Large intestine (tissue), 3 donors: ENCODE results near the gene RNPEP. TPM values are rescaled to one million over a fixed set of nuclear protein-coding genes. Genes with fewer than 3 reads are reported as not detected.

Experiments
- DNase-seq, 2 donors: peaks; one replicate each; pipeline versions ENCODE4 v3.0.0 to v3.0.0-alpha.2; 2013
- H3K27ac ChIP-seq: one replicate; pipeline ENCODE4 v1.5.1; 2013; ENCODE audit warnings: low read length
- H3K27me3 ChIP-seq: 2 replicates; pipeline ENCODE4 v1.6.1; 2013; ENCODE audit warnings: low read length; ENCODE audit not compliant: control insufficient read depth, insufficient read depth
- H3K36me3 ChIP-seq: 2 replicates; pipeline ENCODE4 v1.6.1; 2013; ENCODE audit warnings: low read length; ENCODE audit not compliant: control insufficient read depth, insufficient read depth
- H3K4me1 ChIP-seq: one replicate; pipeline ENCODE4 v1.6.1; 2013; ENCODE audit warnings: low read length; ENCODE audit not compliant: control insufficient read depth, insufficient read depth
- H3K4me3 ChIP-seq: one replicate; pipeline ENCODE4 v1.5.1; 2013; ENCODE audit warnings: low read length
- H3K9me3 ChIP-seq: one replicate; pipeline ENCODE4 v1.6.1; 2013; ENCODE audit warnings: mild to moderate bottlenecking, low read depth, low read length, moderate library complexity; ENCODE audit not compliant: control insufficient read depth
- WGBS: methylation state at CpG from one replicate; pipeline ENCODE4 v1.1.5; 2013; ENCODE audit warnings: low lambda C conversion rate; ENCODE audit not compliant: insufficient coverage; 5-methylcytosine and 5-hydroxymethylcytosine counted together
- polyA plus RNA-seq: library from polyadenylated mRNA; unstranded; fragments of 120-200 nt; gene quantifications from one replicate; pipeline ENCODE4 v1.2.1, GENCODE V29; 2013

The RNPEP gene
- polyA plus RNA-seq, 1 donor = 55.9 TPM

DNA sequence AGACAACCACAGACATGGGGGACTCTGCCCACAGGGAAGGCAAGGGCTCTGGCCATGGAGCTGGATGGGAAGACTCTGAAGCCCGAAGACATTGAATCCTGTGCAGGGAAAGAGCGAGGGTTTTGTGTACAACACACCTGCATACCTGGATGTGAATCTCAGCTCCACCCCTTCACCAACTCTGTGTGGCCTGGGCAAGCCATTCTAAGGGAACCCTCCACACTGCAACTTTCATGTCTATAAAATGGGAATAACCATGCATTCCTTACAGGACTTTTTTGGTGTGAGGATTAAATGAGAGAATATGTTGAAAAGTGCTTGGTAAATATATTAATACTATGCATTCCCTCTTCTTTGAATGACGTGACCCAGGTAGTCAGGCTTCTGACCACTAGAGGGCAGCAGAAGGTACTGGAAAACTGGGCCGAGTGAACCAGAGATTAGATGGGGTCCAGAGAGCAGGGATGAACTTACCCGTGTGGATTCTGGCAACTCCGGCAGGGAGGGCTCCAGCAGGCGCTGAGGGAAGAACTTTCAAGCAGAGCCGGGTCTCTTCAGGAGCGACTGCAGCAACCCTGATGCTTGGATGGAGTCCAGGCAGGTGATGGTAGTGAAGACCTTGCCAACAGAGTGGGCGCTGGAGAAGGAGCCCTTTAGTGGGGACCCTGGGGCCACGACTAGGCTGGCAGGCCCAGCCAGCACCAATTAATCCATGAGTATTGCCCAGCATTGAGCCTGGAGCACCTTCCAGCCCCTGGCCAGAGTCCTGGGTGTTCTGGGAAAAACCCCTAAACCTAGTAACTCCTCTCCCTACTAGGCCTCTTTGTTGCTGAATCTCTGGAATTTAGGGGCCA lies 27.1 kb downstream of the RNPEP start:
- Histone ChIP-seq H3K27ac (peak overlapping the region; percentile 99), H3K4me3 (peak overlapping the region; percentile 45), H3K36me3 (peaks cover 45% of the 10 kb centered on the region), H3K9me3 (no peaks in the 10 kb centered on the region), H3K4me1 (peaks cover 41% of the 10 kb centered on the region), H3K27me3 (no peaks in the 10 kb centered on the region)
- WGBS = no CpG with 5 or more reads among the region's 11 CpGs
- DNase-seq = peak; percentile 85 to 92

DNA sequence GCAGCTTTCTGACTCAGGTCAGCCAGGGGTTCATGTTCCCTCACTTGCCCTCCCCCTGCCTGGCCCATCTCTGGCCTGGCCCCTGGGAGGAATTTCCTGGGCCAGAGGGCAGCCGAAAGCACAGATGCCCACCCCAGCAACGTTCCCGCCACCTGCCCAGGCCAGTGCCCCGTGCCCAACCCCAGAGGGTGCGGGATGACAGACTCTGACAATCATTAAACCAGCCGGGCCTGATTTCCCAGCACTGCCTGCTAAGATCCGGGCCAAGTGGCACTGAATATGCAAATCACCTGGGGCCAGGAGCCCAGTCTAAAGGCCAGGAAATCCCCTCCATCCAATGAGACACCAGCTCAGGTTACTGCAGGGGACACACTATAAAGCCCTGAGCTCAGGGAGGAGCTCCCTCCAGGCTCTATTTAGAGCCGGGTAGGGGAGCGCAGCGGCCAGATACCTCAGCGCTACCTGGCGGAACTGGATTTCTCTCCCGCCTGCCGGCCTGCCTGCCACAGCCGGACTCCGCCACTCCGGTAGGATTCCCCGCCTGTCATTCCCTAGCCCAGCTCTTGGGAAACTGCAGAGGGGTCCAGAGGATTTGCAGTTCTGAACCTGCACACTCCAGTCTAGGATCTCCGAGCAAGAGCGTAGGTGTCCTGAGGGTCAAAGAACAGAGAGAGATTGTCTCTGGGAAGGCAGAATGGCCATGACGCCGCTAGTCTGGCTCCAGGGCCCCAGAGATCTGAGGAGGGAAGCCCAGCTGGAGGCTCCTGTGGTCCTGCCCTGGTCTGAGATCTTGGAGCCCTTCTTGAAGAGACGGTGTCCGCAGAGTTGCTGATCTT lies 27.9 kb downstream of the RNPEP start, which contains the start of gene ELF3:
ELF3 (plus strand) TSS at position 408 of the 836 bp plus-strand sequence. CDS start 550 bp downstream, outside the sequence.
- H3K4me1 ChIP-seq = peaks cover 40% of the 10 kb centered on the region
- H3K27me3 ChIP-seq = no peaks in the 10 kb centered on the region
- peak within 1 kb of the TSS; percentile 68 for H3K4me3 ChIP-seq
- peak within 1 kb of the TSS; percentile 99 for H3K27ac ChIP-seq
- WGBS = no CpG with 5 or more reads among the region's 24 CpGs
- peaks cover 44% of the 10 kb centered on the region for H3K36me3 ChIP-seq
- peak; percentile 98 to 99 for DNase-seq
- no peaks in the 10 kb centered on the region for H3K9me3 ChIP-seq

DNA sequence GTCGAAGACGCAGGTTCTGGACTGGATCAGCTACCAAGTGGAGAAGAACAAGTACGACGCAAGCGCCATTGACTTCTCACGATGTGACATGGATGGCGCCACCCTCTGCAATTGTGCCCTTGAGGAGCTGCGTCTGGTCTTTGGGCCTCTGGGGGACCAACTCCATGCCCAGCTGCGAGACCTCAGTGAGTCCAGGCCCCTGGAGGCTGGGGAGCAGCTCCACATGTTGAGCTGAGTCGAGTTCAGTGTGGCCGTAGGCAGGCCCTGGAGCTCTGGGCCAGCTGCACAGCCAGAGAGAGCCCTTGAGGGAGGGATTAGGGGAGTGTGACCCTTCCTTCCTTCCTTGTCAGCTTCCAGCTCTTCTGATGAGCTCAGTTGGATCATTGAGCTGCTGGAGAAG lies 29.5 kb downstream of the RNPEP start:
- H3K9me3 ChIP-seq = no peaks in the 10 kb centered on the region
- no peaks in the 10 kb centered on the region for H3K27me3 ChIP-seq
- peaks cover 50% of the 10 kb centered on the region for H3K36me3 ChIP-seq
- H3K27ac ChIP-seq = peak overlapping the region; percentile 93
- no CpG with 5 or more reads among the region's 11 CpGs for WGBS
- H3K4me1 ChIP-seq = peaks cover 31% of the 10 kb centered on the region
- DNase-seq = peak in 1 of 2 donors; percentile 51
- peak overlapping the region; percentile 68 for H3K4me3 ChIP-seq

DNA sequence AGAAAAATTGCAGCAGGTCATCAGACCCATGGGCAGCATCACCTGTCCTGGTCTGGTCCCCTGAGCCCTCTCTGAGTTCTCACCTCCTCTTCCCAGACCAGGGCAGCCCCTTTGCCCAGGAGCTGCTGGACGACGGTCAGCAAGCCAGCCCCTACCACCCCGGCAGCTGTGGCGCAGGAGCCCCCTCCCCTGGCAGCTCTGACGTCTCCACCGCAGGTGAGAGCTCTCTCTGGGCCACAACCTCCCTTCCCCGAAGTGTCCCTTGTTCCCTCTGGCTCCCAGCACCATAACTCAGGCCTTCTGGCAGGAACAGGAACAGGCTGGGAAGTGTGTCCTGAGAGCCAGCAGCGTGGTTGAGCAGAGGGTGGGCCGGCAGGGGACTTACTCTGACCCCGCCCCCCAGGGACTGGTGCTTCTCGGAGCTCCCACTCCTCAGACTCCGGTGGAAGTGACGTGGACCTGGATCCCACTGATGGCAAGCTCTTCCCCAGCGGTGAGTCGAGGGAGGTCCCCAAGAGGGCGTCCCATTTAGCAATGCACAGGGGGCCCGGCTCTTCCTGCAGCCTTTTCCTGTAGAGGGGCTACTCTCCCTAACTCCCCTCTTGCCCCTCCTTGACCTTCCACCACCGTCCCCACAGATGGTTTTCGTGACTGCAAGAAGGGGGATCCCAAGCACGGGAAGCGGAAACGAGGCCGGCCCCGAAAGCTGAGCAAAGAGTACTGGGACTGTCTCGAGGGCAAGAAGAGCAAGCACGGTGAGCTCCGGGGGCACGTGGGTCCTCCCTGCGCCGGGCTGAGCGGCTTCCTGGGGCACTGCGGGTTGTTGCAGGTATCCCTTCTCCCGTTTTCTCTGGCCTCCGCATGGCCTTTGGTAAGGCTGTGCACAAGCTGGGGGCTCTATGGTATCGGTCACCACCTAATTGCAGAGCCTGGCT lies 30.4 kb downstream of the RNPEP start:
- Histone ChIP-seq H3K36me3 (peaks cover 49% of the 10 kb centered on the region), H3K4me1 (peaks cover 28% of the 10 kb centered on the region), H3K4me3 (peak overlapping the region; percentile 68), H3K27ac (peak overlapping the region; percentile 93), H3K9me3 (no peaks in the 10 kb centered on the region), H3K27me3 (no peaks in the 10 kb centered on the region)
- WGBS = no CpG with 5 or more reads among the region's 35 CpGs
- DNase-seq = peak in 1 of 2 donors; percentile 58

DNA sequence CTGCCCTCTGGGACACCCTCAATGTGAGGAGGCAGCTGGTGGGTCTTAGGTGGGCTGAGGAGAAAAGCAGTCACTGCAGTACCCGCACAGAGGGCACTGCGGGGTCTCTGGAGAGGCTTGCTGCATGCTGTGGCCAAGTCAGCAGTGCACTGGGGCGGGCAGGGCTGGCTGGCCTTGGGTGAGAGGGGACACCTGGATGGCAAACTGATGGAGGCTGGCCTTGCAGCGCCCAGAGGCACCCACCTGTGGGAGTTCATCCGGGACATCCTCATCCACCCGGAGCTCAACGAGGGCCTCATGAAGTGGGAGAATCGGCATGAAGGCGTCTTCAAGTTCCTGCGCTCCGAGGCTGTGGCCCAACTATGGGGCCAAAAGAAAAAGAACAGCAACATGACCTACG lies 31.2 kb downstream of the RNPEP start:
- Histone ChIP-seq H3K27ac (peak overlapping the region; percentile 93), H3K4me1 (peaks cover 30% of the 10 kb centered on the region), H3K4me3 (peak overlapping the region; percentile 68), H3K27me3 (no peaks in the 10 kb centered on the region), H3K9me3 (no peaks in the 10 kb centered on the region), H3K36me3 (peaks cover 49% of the 10 kb centered on the region)
- no CpG with 5 or more reads among the region's 12 CpGs for WGBS
- peak in 1 of 2 donors; percentile 57 for DNase-seq

DNA sequence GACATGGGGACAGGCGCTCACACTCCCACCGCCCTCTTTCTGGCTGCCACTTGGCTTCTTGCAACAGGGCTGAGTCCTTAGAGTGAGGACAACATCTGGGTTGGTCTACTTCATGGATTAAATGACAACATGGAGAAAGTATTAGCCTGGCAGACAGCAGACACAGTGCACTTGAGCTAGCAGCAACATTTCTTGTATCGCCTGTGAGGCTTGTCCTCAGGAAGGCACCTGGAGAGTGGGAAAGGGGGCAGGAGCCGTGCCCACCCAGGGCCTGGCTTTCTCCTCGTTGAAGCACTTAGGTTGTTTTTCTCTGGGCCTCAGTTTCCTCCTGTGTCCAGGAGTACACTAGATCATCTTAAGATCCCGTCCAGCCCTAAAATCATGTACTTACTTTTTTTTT lies 31.6 kb downstream of the RNPEP start:
- peaks cover 30% of the 10 kb centered on the region for H3K4me1 ChIP-seq
- WGBS = no CpG with 5 or more reads among the region's 6 CpGs
- DNase-seq = no peak
- no peaks in the 10 kb centered on the region for H3K9me3 ChIP-seq
- H3K27ac ChIP-seq = peak overlapping the region; percentile 93
- H3K27me3 ChIP-seq = no peaks in the 10 kb centered on the region
- peak overlapping the region; percentile 68 for H3K4me3 ChIP-seq
- peaks cover 49% of the 10 kb centered on the region for H3K36me3 ChIP-seq

DNA sequence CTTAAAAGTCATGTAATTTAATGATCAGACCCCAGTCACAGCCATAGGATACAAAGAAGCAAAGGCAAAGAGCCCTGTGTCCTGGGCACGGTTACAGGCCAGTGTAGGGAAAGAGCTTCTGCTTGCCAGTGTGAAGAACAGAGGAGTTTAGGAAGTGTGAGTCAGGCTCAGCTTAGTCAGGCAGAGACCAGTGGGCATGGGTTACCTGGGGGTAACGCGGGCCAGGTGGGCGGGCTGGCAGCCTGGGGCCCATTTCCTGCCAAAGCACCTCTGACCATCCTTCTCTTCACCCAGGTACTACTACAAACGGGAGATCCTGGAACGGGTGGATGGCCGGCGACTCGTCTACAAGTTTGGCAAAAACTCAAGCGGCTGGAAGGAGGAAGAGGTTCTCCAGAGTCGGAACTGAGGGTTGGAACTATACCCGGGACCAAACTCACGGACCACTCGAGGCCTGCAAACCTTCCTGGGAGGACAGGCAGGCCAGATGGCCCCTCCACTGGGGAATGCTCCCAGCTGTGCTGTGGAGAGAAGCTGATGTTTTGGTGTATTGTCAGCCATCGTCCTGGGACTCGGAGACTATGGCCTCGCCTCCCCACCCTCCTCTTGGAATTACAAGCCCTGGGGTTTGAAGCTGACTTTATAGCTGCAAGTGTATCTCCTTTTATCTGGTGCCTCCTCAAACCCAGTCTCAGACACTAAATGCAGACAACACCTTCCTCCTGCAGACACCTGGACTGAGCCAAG lies 32.6 kb downstream of the RNPEP start:
- Histone ChIP-seq H3K9me3 (no peaks in the 10 kb centered on the region), H3K36me3 (peaks cover 49% of the 10 kb centered on the region), H3K4me1 (peaks cover 28% of the 10 kb centered on the region), H3K27ac (peak overlapping the region; percentile 93), H3K27me3 (no peaks in the 10 kb centered on the region), H3K4me3 (peak overlapping the region; percentile 68)
- WGBS = no CpG with 5 or more reads among the region's 17 CpGs
- peak in 1 of 2 donors; percentile 64 for DNase-seq

DNA sequence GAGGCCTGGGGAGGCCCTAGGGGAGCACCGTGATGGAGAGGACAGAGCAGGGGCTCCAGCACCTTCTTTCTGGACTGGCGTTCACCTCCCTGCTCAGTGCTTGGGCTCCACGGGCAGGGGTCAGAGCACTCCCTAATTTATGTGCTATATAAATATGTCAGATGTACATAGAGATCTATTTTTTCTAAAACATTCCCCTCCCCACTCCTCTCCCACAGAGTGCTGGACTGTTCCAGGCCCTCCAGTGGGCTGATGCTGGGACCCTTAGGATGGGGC lies 33.2 kb downstream of the RNPEP start:
- Histone ChIP-seq H3K27ac (peak overlapping the region; percentile 93), H3K36me3 (peaks cover 49% of the 10 kb centered on the region), H3K4me1 (peaks cover 27% of the 10 kb centered on the region), H3K4me3 (peak overlapping the region; percentile 68), H3K9me3 (no peaks in the 10 kb centered on the region), H3K27me3 (no peaks in the 10 kb centered on the region)
- no CpG with 5 or more reads among the region's 3 CpGs for WGBS
- DNase-seq = no peak

DNA sequence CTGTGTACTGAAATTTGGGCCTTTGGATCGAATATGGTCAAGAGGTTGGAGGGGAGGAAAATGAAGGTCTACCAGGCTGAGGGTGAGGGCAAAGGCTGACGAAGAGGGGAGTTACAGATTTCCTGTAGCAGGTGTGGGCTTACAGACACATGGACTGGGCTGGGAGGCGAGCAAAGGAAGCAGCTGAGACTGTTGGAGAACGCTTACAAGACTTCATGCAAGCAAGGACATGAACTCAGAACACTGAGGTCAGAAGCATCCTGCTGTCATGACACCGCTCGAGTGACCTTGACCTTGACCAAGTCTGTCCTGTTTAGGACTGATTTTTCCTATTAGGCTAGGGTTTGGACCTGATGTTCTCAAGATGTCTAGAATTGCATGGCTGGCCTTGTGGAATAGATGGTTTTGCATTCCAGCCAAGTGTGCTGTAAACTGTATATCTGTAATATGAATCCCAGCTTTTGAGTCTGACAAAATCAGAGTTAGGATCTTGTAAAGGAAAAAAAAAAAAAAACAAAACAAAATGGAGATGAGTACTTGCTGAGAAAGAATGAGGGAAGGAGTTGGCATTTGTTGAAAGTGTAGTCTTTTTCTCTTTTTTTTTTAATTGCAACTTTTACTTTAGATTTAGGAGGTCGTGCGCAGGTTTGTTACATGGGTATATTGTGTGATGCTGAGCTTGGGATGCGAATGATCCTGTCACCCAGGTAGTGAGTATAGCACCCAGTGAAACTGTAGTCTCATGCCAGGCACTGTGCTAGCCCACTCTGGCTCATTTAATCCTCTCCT lies 33.8 kb downstream of the RNPEP start:
- H3K4me1 ChIP-seq = peaks cover 27% of the 10 kb centered on the region
- peak overlapping the region; percentile 68 for H3K4me3 ChIP-seq
- WGBS = no CpG with 5 or more reads among the region's 9 CpGs
- peaks cover 49% of the 10 kb centered on the region for H3K36me3 ChIP-seq
- peak overlapping the region; percentile 93 for H3K27ac ChIP-seq
- H3K27me3 ChIP-seq = no peaks in the 10 kb centered on the region
- no peaks in the 10 kb centered on the region for H3K9me3 ChIP-seq
- DNase-seq = peak in 1 of 2 donors; percentile 80
